BE2C (cell line): ENCODE data around the gene DEPDC1B. TPM values are rescaled to one million over a fixed set of nuclear protein-coding genes. Genes with fewer than 3 reads are reported as not detected.
A peak's percentile ranks its signal among the peaks of the same experiment; 100 is the strongest.

Experiments
- DNase-seq: peaks from one replicate; pipeline ENCODE4 v3.0.0-alpha.2; 2020
- H3K27me3 ChIP-seq: fragments of 250-450 bp; sonication (Bioruptor Pico); 2 replicates; pipeline ENCODE4 v1.5.1; 2020; ENCODE audit warnings: mild to moderate bottlenecking
- H3K36me3 ChIP-seq: fragments of 250-450 bp; sonication (Bioruptor Pico); 2 replicates; pipeline ENCODE4 v1.5.1; 2020; ENCODE audit warnings: mild to moderate bottlenecking
- H3K4me1 ChIP-seq: fragments of 250-450 bp; sonication (Bioruptor Pico); 2 replicates; pipeline ENCODE4 v1.5.1; 2020
- H3K4me3 ChIP-seq: 2 replicates; pipeline ENCODE4 v1.5.1; 2011; ENCODE audit warnings: low read depth, low read length
- H3K9me3 ChIP-seq: fragments of 250-450 bp; sonication (Bioruptor Pico); 2 replicates; pipeline ENCODE4 v1.5.1; 2020
- CTCF ChIP-seq: IDR thresholded peaks from 2 replicates; pipeline ENCODE4 v1.5.1; 2012; ENCODE audit warnings: mild to moderate bottlenecking, low read depth, low read length
- polyA plus RNA-seq: library from polyadenylated mRNA; unstranded; fragments of >200 nt; gene quantifications from one replicate; pipeline ENCODE4 v1.2.1, GENCODE V29; 2012; ENCODE audit warnings: low read depth, missing spikeins; ENCODE audit not compliant: insufficient read length, insufficient read depth

The DEPDC1B gene
- polyA plus RNA-seq: 2.4 TPM

GRCh38 chr5:60699609-60700415 lies at the start of gene DEPDC1B:
Gene DEPDC1B, minus strand, starts transcription at chr5:60700166. Its CDS starts 73 bp downstream, at chr5:60700093.
- DNase-seq: peak; percentile 94
- Histone ChIP-seq H3K9me3 (no peaks in the 10 kb centered on the region), H3K27me3 (no peaks in the 10 kb centered on the region), H3K4me3 (peak within 1 kb of the TSS; percentile 87), H3K4me1 (peaks cover 4% of the 10 kb centered on the region), H3K36me3 (no peaks in the 10 kb centered on the region)
- TF ChIP-seq CTCF: peak; percentile 53

- Histone ChIP-seq H3K36me3 (no peaks in the 10 kb centered on the region), H3K4me1 (no peaks in the 10 kb centered on the region), H3K9me3 (no peaks in the 10 kb centered on the region), H3K27me3 (no peaks in the 10 kb centered on the region), H3K4me3 (no peak overlapping the region)
- TF ChIP-seq CTCF: no peak
- no peak for DNase-seq
Observed at GRCh38 chr5:60744682-60745081, 44.7 kb upstream of the DEPDC1B start.

GRCh38 chr5:60743511-60744314 lies 43.7 kb upstream of the DEPDC1B start:
- Histone ChIP-seq H3K36me3 (no peaks in the 10 kb centered on the region), H3K27me3 (no peaks in the 10 kb centered on the region)

GRCh38 chr5:60740322-60740721 lies 40.4 kb upstream of the DEPDC1B start:
- Histone ChIP-seq H3K4me3 (no peak overlapping the region), H3K27me3 (no peaks in the 10 kb centered on the region), H3K36me3 (no peaks in the 10 kb centered on the region), H3K4me1 (no peaks in the 10 kb centered on the region), H3K9me3 (no peaks in the 10 kb centered on the region)
- no peak for DNase-seq
- TF ChIP-seq CTCF: no peak

More at GRCh38 chr5:60743511-60744314, 43.7 kb upstream of the DEPDC1B start:
- DNase-seq: no peak
- Histone ChIP-seq H3K4me3 (no peak overlapping the region), H3K4me1 (no peaks in the 10 kb centered on the region), H3K9me3 (no peaks in the 10 kb centered on the region)
- no peak for TF ChIP-seq CTCF

- Histone ChIP-seq H3K9me3 (no peaks in the 10 kb centered on the region), H3K4me3 (no peak overlapping the region), H3K36me3 (no peaks in the 10 kb centered on the region), H3K4me1 (no peaks in the 10 kb centered on the region), H3K27me3 (no peaks in the 10 kb centered on the region)
- no peak for DNase-seq
- no peak for TF ChIP-seq CTCF
Observed at GRCh38 chr5:60738933-60739332, 39.0 kb upstream of the DEPDC1B start.
